Caco-2 (cell line): ENCODE measurements around the gene ZBTB22. TPM values are rescaled to one million over a fixed set of nuclear protein-coding genes. Genes with fewer than 3 reads are reported as not detected.

Source experiments
- BruUV-seq: library from RNA; stranded (reverse); fragments of 400-500 nt; replicated peaks from 2 replicates; lab custom pipeline; 2021; lab: Mats Ljungman, UMichigan
- CTCF ChIA-PET: fragments of 300-600 bp; sonication (Branson Sonifier 250); formaldehyde crosslinking; loops from one replicate; lab custom pipeline; 2022; ENCODE audit warnings: antibody characterized with exemption; lab: Charles Lee
- POLR2A ChIA-PET: fragments of 300-600 bp; sonication (Branson Sonifier 250); formaldehyde crosslinking; loops from one replicate; lab custom pipeline; 2022; ENCODE audit warnings: antibody characterized with exemption; lab: Charles Lee
- DNase-seq, 2 experiments: peaks; one replicate each; pipeline versions ENCODE4 v3.0.0 to v3.0.0-alpha.2; 2020 to 2022
- H3K27me3 ChIP-seq: replicated peaks from 2 replicates; pipeline ENCODE4 v1.6.0; 2011; ENCODE audit warnings: low read length; ENCODE audit not compliant: control insufficient read depth, insufficient read depth
- H3K36me3 ChIP-seq: 2 replicates; pipeline ENCODE4 v1.5.1; 2011; ENCODE audit warnings: low read length; ENCODE audit not compliant: control insufficient read depth, insufficient read depth
- H3K4me1 ChIP-seq: fragments of 250-450 bp; sonication (Bioruptor Pico); 2 replicates; pipeline ENCODE4 v1.5.1; 2020; ENCODE audit warnings: mild to moderate bottlenecking
- H3K4me3 ChIP-seq: 2 replicates; pipeline ENCODE4 v1.5.1; 2011; ENCODE audit warnings: low read depth, mild to moderate bottlenecking, control low read depth, low read length
- H3K9me3 ChIP-seq: fragments of 250-450 bp; sonication (Bioruptor Pico); 2 replicates; pipeline ENCODE4 v1.5.1; 2020; ENCODE audit warnings: mild to moderate bottlenecking, moderate library complexity
- H3K27ac Mint-ChIP-seq: one replicate; pipeline ENCODE4 v1.8.0; 2022; ENCODE audit warnings: mixed read lengths; ENCODE audit not compliant: unreplicated experiment
- H3K27me3 Mint-ChIP-seq: one replicate; pipeline ENCODE4 v1.8.0; 2022; ENCODE audit warnings: mixed read lengths; ENCODE audit not compliant: insufficient read depth, unreplicated experiment
- H3K36me3 Mint-ChIP-seq: one replicate; pipeline ENCODE4 v1.8.0; 2022; ENCODE audit warnings: mild to moderate bottlenecking, mixed read lengths; ENCODE audit not compliant: insufficient read depth, unreplicated experiment
- H3K4me1 Mint-ChIP-seq: one replicate; pipeline ENCODE4 v1.8.0; 2022; ENCODE audit warnings: low read depth, mixed read lengths; ENCODE audit not compliant: unreplicated experiment
- H3K4me3 Mint-ChIP-seq: one replicate; pipeline ENCODE4 v1.8.0; 2022; ENCODE audit warnings: mild to moderate bottlenecking, moderate library complexity, mixed read lengths; ENCODE audit not compliant: unreplicated experiment
- H3K9me3 Mint-ChIP-seq: one replicate; pipeline ENCODE4 v1.8.0; 2022; ENCODE audit warnings: mixed read lengths; ENCODE audit not compliant: unreplicated experiment
- intact Hi-C: fragments of 100-400 bp; cut with micrococcal nuclease; formaldehyde crosslinking; loops from one replicate; pipeline ENCODE4 v1.10.0; 2022; ENCODE audit not compliant: unreplicated experiment
- total RNA-seq: library from RNA; stranded (reverse); gene quantifications from 2 replicates; pipeline ENCODE4 v1.2.3, GENCODE V29; 2022
- TF ChIP-seq, protein P1 (sequence below), 2 experiments: fragments of 200-600 bp in 1 of 2; IDR thresholded peaks; 1 replicate in 1 of 2; 2 replicates in 1 of 2; pipeline versions ENCODE4 v1.5.1 to v1.8.0; 2011 to 2022; ENCODE audit warnings: antibody characterized with exemption in 1 of 2, control low read depth in 1 of 2, inconsistent platforms in 1 of 2, low read depth in 1 of 2, low read length in 1 of 2, mild to moderate bottlenecking in 1 of 2, moderate library complexity in 1 of 2; ENCODE audit not compliant: insufficient read depth in 1 of 2, severe bottlenecking in 1 of 2, unreplicated experiment in 1 of 2

Gene ZBTB22
- total RNA-seq, 1 experiment from 2014 or later: 11.5 TPM

DNA sequence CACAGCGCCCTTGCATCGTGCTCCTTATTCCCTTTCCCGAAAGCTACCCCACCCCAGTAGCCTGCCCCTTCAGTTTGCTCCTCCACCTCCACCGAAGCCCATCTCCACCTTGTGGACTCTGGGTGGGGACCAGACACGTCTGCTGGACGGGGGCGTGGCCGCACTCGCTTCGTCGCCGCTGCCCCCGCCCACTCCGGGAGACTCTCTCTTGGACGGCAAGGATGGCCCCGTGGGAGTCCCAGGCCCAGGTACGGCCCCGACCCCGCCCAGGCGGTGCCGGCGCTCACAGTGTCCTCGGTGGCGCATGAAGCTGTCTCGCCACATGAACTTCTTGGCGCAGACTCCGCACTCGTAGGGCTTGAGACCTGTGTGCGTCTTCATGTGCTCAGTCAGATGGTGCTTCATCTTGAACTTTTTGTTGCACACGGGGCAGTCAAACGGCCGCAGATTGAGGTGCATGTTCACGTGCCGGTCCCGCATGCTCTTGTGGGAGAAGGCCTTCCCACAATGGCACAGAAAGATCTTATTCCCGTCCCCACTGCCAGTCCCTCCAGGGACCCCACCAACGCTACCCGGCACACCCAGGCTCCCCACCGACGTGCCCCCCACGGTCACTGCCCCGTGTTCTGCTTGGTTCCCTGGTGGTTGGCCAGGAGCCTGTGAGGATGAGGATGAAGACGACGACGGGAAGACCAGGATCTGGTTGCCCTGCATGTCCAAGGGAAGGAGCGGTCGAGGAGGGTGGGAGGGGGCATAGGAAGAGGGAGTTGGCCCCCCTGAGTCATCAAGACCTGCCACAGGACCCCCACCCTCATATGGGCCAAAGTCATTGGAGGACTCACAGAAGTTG lies 2.4 kb downstream of the ZBTB22 start:
- ChIA-PET CTCF (no interaction called here), POLR2A (no interaction called here)
- peaks cover 26% of the 10 kb centered on the region for H3K4me1 Mint-ChIP-seq
- H3K27me3 ChIP-seq: no peaks in the 10 kb centered on the region
- intact Hi-C loops: loop anchor here (5.0 kb wide), 1 partner anchor 32 kb away; no protein-coding TSS in a partner anchor
- no peaks in the 10 kb centered on the region for H3K9me3 ChIP-seq
- peaks cover 22% of the 10 kb centered on the region for H3K4me1 ChIP-seq
- peaks cover 62% of the 10 kb centered on the region for H3K36me3 Mint-ChIP-seq
- H3K9me3 Mint-ChIP-seq: no peaks in the 10 kb centered on the region
- DNase-seq: peak in 1 of 2 experiments; percentile 13
- H3K27ac Mint-ChIP-seq: peak overlapping the region; percentile 97
- H3K4me3 ChIP-seq: peak overlapping the region; percentile 85
- no peaks in the 10 kb centered on the region for H3K27me3 Mint-ChIP-seq
- H3K4me3 Mint-ChIP-seq: peak overlapping the region; percentile 98
- H3K36me3 ChIP-seq: peaks cover 5% of the 10 kb centered on the region
- TF ChIP-seq, protein P1, sequence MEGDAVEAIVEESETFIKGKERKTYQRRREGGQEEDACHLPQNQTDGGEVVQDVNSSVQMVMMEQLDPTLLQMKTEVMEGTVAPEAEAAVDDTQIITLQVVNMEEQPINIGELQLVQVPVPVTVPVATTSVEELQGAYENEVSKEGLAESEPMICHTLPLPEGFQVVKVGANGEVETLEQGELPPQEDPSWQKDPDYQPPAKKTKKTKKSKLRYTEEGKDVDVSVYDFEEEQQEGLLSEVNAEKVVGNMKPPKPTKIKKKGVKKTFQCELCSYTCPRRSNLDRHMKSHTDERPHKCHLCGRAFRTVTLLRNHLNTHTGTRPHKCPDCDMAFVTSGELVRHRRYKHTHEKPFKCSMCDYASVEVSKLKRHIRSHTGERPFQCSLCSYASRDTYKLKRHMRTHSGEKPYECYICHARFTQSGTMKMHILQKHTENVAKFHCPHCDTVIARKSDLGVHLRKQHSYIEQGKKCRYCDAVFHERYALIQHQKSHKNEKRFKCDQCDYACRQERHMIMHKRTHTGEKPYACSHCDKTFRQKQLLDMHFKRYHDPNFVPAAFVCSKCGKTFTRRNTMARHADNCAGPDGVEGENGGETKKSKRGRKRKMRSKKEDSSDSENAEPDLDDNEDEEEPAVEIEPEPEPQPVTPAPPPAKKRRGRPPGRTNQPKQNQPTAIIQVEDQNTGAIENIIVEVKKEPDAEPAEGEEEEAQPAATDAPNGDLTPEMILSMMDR (IDR thresholded peaks at IDR 0.05; ENCODE audit: insufficient read depth in 1 of 2, low read depth in 1 of 2, low read length in 1 of 2, severe bottlenecking in 1 of 2, unreplicated experiment in 1 of 2): no peak
- BruUV-seq: no TSS peak

DNA sequence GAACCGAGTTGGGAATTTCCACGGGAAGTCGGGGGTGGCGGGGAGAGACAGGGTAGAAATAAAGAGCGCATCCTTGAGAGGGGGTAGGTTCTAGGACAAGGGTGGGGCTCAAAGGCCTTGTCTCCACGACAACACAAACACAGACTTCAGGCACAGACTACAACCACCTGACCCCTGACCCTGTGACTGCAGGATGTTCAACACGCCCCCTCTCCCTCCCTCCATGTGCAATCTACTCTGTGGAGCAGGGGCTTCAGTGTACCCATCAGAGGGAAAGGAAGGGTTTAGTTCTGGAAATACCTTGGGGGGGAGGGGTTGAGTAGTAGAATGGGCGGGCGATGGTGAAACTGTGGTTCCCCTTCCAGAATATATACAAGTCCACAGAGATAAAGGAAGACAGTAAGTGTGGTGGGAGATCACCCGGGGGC lies 3.0 kb downstream of the ZBTB22 start:
- CTCF ChIA-PET: no interaction called here
- intact Hi-C loops: loop anchor here (5.0 kb wide), 1 partner anchor 33 kb away; no protein-coding TSS in a partner anchor

More for the DNA sequence above, 3.0 kb downstream of the ZBTB22 start:
- no peaks in the 10 kb centered on the region for H3K9me3 ChIP-seq
- Mint-ChIP-seq H3K27me3 (no peaks in the 10 kb centered on the region), H3K4me3 (peak overlapping the region; percentile 98), H3K4me1 (peaks cover 20% of the 10 kb centered on the region), H3K36me3 (peaks cover 57% of the 10 kb centered on the region), H3K9me3 (no peaks in the 10 kb centered on the region), H3K27ac (peak overlapping the region; percentile 97)
- DNase-seq: peak; percentile 67 to 70
- no TSS peak for BruUV-seq
- POLR2A ChIA-PET: no interaction called here
- TF ChIP-seq, protein P1 (IDR thresholded peaks at IDR 0.05; ENCODE audit: insufficient read depth in 1 of 2, low read depth in 1 of 2, low read length in 1 of 2, severe bottlenecking in 1 of 2, unreplicated experiment in 1 of 2): no peak
- no peaks in the 10 kb centered on the region for H3K27me3 ChIP-seq
- H3K4me1 ChIP-seq: peaks cover 22% of the 10 kb centered on the region
- peaks cover 5% of the 10 kb centered on the region for H3K36me3 ChIP-seq
- H3K4me3 ChIP-seq: peak overlapping the region; percentile 85
